ENCODE data around the gene FBXO28.

Gene FBXO28

DNA sequence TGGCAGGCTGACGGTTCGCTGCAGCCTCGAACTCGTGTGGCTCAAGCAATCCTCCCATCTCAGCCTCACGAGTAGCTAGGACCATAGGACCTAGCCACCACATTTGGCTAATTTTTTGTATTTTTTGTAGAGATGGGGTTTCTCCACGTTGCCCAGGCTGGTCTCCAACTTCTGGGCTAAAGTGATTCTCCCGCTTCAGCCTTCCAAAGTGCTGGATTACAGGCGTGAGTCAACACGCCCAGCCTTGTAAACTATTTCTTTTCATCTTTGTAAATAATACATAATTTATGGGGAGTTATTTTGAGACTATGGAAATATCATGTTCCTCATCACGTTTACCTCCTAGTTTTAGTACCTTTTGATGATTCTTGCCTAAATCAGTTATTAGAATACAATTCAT, 906 bp upstream of the FBXO28 start:
- DNase-seq (ENCODE audit: insufficient read length, low spot score) (no peak), FAIRE-seq (no peak)
- no peak for TF ChIP-seq POLR2A (IDR thresholded peaks at IDR 0.05; ENCODE audit: low read depth, low read length)

DNA sequence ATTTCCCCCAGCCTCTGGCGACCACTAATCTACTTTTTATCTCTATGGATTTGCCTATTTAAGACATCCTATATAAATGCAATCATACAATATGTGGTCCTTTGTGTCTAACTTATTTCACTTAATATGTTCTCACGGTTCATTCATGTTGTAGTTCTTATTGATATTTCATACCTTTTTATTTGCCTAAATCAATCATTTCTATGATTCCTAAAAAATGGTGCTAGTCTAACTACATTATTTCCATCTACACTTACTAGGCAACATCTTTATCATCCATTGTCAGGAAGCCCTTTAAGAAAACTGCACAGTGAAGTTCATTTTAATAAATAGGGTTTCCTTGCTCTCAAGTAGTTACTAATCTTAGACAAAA, 380 bp upstream of the FBXO28 start:
- no peak for TF ChIP-seq POLR2A (IDR thresholded peaks at IDR 0.05; ENCODE audit: low read depth, low read length)
- DNase-seq (ENCODE audit: insufficient read length, low spot score) (no peak), FAIRE-seq (no peak)

DNA sequence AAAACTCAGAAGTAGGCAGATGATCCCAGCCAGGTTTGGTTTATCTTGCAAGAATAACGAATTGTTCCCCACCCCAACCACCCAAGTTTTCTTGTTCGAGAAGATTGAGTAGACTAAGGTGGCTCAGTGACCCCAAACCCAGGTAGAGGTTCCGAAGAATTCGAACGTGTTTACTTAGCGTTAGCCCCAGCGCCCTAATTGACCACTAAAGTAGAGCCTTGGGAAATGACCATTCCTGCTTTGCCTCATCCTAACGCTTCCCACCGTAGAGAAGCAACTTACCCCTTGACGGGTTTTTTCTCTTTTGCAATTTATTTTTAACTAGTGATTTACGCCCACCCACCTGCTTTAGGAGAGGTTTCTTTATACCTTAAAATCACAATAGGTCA, 870 bp downstream of the FBXO28 start:
- no peak for FAIRE-seq
- no peak for DNase-seq (ENCODE audit: insufficient read length, low spot score)

DNA sequence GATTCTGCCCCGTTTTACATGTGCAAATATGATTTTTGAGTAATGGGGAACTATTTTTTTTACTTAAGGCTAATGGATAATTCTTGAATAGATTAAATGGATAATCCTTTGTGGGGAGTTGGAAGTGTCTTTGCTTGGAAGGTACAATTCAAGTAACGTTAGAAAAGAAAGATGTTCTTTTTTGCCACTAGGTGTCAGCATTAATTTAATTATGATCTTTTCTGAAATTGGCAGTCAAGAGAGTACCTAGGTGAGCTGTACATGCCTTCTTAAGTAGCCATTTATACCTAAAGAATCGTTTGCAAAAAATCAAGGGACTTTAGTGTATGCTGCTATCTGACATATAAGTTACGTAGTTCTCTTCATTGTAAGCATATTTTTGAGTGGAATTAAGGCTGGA, 2.2 kb downstream of the FBXO28 start:
- TF ChIP-seq POLR2A (IDR thresholded peaks at IDR 0.05; ENCODE audit: low read depth, low read length): no peak
- FAIRE-seq (peak; percentile 79), DNase-seq (ENCODE audit: insufficient read length, low spot score) (no peak)

More for the DNA sequence above, 870 bp downstream of the FBXO28 start:
- no peak for TF ChIP-seq POLR2A (IDR thresholded peaks at IDR 0.05; ENCODE audit: low read depth, low read length)

DNA sequence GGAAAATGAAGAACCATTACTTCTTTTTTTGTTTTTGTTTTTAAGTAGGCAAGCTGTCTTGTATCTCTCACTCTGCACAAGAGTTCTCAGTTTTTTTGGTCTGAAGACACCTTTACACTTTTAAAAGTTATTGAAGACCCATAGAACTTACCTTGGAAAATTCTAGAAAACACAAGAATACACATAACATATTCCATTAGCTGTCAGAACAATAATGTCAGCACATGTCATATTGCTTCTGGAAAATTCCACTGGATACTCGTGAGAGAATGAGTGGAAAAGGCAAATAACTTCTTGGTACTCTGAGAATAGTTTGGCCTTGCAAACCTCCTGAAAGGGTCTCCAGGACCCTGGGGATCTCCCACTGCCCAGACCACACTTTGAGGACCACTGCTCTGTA, 4.8 kb downstream of the FBXO28 start:
- DNase-seq (ENCODE audit: insufficient read length, low spot score) (no peak), FAIRE-seq (no peak)
- no peak for TF ChIP-seq POLR2A (IDR thresholded peaks at IDR 0.05; ENCODE audit: low read depth, low read length)

DNA sequence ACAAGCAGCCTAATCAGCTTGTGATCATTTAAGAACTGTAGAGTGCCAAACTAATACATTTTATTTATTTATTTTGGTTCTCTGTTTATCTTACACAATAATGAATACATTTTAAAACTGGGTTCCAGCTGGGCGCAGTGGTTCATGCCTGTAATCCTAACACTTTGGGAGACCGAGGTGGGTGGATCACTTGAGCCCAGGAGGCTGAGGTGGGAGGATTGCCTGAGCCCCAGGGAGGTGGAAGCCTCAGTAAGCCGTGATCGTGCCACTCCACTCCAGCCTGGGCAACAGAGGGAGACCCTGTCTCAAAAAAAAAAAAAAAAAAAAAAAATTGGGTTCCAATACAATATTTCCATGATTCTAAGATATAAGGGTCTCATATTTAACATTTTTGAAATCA, 9.2 kb downstream of the FBXO28 start:
- no peak for FAIRE-seq
- no peak for TF ChIP-seq POLR2A (IDR thresholded peaks at IDR 0.05; ENCODE audit: low read depth, low read length)
- no peak for DNase-seq (ENCODE audit: insufficient read length, low spot score)

DNA sequence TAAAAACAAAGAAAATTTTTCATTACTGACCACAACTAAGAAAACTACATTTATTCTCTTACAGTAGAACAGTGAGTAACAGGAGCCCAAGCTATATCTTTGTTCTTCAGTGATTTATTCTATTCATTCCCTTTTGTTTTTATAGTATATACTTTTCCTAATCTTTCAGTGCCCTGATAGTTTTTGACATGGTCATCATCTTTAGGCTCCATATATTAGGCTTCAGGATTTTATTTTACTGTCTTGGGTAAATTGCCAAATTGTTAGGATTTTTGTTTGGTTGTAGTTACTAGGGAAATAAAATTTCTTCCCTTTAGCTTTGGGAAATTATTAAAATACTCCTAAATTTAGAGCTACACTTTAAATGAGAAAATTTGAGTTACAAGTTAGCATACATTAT, 10.3 kb downstream of the FBXO28 start:
- TF ChIP-seq POLR2A (IDR thresholded peaks at IDR 0.05; ENCODE audit: low read depth, low read length): no peak
- no peak for DNase-seq (ENCODE audit: insufficient read length, low spot score)
- FAIRE-seq: no peak

DNA sequence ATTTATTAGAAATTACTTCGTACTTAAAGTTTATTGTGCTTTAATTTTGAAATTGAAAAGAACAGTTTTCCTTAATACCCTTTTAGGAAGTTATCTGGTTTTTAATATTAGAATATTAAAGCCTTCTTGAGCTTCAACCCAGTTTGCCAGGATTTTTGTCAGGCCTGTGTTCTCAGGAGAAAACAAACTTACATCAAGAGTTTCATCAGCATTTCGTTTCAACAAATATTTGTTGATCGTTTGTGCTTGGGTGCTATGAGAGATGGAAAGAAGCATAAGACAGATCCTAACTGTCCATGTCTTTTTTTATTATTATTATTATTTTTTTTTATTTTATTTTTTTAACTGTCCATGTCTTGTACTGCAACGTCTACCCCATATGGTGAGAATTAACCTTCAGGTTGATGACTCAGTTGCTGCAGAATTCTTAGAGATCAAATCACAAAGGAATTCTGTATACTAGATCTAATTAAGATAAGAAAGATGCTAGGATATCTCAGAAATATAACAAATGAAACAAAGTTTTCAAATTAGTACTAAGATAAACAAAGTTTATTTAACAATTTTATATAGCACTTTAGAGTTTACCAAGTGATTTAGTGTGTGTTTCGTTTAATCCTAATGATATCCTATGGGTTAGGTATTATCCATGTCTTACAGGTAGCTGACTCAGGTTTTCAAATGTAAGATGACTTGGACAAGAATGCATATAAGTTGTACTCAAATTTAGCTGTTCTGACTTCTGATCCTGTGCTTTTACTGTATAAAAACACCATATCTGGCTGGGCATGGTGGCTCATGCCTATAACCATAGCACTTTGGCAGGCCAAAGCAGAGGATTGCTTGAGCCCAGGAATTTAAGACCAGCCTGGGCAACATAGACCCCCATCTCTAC, 14.3 kb downstream of the FBXO28 start:
- DNase-seq (ENCODE audit: insufficient read length, low spot score): no peak
- TF ChIP-seq POLR2A (IDR thresholded peaks at IDR 0.05; ENCODE audit: low read depth, low read length): no peak
- no peak for FAIRE-seq

DNA sequence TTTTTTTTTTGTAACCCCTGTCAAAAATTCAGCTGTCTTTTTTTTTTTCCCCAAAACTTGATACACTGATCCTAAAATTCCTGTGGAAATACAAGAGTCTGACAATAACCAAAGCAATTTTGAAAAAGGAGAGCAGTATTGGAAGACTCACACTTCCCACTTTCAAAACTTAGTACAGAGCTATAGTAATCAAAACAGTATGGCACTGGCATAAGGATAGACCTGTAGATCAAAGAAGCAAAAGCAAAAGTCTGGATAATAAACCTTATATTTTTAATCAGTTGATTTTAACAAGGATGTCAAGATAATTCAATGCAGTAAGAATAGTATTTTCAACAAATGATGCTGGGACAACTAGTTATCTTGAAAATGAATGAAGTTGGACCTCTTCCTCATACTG, 17.3 kb downstream of the FBXO28 start:
- DNase-seq (ENCODE audit: insufficient read length, low spot score) (no peak), FAIRE-seq (no peak)
- TF ChIP-seq POLR2A (IDR thresholded peaks at IDR 0.05; ENCODE audit: low read depth, low read length): no peak

DNA sequence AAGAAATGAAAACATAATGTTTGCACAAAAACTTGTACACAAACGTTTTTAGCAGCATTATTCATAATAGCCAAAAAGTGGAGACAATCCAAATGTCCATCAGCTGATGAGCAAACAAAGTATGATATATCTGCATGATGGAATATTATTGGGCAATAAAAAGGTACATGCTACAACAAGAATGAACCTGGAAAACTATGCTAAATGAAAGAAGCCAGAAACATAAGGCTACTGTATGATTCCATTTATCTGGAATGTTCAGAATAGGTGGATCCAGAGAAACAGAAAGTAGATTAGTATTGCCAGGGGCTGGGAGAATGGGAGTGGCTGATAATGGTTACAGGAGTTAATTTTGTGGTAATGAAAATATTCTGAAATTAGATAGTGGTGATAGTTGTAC, 19.0 kb downstream of the FBXO28 start:
- TF ChIP-seq POLR2A (IDR thresholded peaks at IDR 0.05; ENCODE audit: low read depth, low read length): no peak
- DNase-seq (ENCODE audit: insufficient read length, low spot score) (no peak), FAIRE-seq (peak; percentile 55)

DNA sequence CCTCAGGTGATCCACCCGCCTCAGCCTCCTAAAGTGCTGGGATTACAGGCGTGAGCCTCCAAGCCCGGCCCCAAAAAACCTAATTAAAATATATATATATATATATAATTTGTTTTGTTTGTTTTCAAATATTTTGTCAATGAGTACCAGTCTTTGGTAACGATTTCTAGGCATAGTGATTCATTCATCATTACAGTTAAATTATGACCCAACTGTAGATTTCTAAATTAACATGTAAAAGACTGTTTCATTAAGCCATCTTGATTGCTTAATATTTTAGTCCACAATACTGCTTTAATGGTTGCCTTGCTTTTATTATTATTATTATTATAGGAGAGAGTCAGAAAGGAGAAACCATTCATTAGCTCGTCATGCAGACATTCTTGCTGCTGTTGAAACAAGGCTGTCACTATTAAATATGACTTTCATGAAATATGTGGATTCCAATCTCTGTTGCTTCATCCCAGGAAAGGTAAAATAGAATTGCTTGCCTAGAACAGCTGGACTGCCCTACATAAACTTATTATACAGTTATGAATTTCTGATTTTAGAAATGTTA, 19.9 kb downstream of the FBXO28 start:
- FAIRE-seq (no peak), DNase-seq (ENCODE audit: insufficient read length, low spot score) (no peak)
- TF ChIP-seq POLR2A (IDR thresholded peaks at IDR 0.05; ENCODE audit: low read depth, low read length): no peak

DNA sequence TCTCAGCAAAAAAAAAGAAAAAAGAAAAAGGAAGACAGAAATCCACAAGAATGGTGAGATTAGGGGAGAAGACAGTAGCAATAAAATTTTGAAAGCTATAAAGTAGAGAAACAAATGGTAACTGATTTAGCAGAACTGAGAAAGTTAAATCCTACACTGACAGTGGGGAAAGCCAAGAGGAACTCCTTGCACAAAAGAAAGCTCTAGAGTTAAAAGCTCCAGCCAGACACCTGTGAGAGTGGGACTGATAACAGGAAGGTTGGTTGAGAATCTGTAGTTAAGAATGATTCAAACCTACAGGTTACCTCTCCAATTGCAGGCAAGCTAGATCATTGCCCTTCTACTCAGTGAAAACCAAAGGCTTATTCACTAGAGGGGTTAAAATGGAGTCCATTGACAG, 23.6 kb downstream of the FBXO28 start:
- FAIRE-seq (no peak), DNase-seq (ENCODE audit: insufficient read length, low spot score) (no peak)
- no peak for TF ChIP-seq POLR2A (IDR thresholded peaks at IDR 0.05; ENCODE audit: low read depth, low read length)

DNA sequence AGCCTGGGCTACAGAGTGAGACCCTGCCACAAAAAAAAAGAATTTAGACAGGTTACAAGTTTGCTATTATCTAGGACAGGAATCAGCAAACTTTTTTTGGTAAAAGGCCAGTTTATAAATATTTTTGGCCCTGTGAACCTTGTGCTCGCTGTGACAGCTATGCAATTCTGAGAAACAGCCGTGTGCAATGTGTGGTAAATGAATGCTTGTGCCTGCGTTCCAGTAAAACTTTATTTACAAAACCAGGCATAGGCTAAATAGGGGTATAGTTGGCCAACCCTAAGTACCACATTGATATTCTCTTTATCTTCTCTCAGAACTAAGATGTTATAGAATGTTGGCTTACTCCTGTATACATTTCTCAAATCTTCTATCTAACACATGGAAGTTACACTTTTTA, 24.3 kb downstream of the FBXO28 start:
- FAIRE-seq: no peak
- no peak for TF ChIP-seq POLR2A (IDR thresholded peaks at IDR 0.05; ENCODE audit: low read depth, low read length)
- no peak for DNase-seq (ENCODE audit: insufficient read length, low spot score)

DNA sequence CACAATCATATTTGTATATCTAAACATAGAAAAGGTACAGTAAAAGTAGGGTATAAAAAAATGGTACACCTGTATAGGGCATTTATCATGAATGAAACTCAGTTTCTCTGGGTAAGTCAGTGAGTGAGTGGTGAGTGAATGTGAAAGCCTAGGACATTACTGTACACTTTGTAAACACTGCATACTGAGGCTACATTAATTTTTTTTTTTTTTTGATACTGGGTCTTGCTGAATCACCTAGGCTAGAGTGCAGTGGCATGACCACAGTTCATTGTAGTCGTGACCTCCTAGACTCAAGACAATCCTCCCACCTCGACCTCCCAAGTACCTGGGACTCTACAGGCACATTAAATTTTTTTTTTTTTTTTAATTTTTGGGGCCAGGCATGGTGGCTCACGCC, 27.8 kb downstream of the FBXO28 start:
- FAIRE-seq: no peak

DNA sequence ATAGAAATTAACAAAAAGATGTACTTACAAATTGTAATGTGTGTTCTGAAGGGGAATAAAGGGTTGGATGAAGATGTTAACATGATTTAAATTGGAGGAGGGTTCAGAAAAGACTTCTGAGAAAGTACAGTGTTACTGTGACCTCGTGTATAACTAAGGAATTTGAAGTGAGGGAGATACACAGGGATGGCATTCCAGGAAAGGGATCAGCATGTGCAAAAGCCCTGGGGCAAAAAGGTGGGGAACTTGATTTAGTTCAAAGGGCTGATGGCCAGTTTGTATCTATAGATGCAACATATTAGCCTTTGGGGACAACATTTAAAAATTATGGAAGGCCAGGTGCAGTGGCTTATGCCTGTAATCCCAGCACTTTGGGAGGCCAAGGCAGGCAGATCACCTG, 35.8 kb downstream of the FBXO28 start:
- no peak for DNase-seq (ENCODE audit: insufficient read length, low spot score)
- TF ChIP-seq POLR2A (IDR thresholded peaks at IDR 0.05; ENCODE audit: low read depth, low read length): no peak
- FAIRE-seq: no peak

More for the DNA sequence above, 27.8 kb downstream of the FBXO28 start:
- DNase-seq (ENCODE audit: insufficient read length, low spot score): no peak
- TF ChIP-seq POLR2A (IDR thresholded peaks at IDR 0.05; ENCODE audit: low read depth, low read length): no peak

Measured in H54 (cell line).